ENCODE results near the gene COMMD10.

The COMMD10 gene

DNA sequence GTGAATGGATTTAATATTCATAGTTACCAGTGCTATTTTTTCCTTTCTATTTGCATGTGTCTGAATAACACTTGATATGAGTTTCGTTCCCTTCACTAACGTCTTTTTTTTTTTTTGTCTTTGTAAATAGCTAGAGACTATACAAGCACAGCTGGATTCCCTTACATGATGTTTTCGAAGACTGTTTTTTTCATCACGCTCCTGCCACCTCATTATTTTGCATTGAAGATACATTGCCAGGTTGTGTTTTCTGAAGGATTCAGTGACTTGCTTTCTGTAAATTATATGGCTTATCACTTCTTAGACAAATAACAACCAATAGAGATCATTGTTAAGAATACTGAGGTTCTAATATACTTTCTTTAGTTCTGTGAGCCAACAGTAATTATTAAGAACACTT lies 207.5 kb downstream of the COMMD10 start:
- no peak for DNase-seq (ENCODE audit: low spot score)

DNA sequence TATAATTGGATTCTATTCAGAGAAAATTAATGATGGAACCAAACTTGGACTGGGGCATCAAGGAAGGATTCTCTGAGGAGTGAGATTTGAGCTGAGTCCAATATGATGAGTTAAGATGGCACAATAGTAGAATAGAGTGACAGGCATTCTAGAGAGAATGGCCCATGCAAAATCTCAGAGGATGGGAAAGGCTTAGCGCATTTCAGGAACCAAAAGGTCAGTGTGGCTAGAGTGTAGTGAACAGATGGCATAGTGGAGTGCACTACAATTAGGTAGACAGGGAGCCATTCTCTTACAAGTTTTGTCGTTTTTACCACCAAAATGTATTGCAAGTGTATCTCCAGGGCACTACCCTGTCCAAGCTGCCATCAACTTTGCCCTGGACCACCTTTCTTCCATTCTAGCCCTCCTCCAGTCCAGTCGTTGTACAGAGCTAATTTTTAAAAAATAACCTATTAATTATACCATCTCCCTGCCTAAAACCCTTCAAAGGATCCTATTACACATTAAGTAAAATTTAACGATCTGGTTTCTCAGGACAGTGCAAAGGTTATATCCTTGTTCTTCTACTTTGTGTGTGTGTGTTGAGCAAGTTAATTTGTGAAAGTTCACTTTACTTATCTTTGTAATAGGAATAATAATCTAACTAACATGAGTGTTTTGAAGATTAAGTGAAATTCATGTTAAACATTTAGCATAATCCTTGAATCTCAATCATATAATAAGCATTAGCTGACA lies 211.7 kb downstream of the COMMD10 start:
- DNase-seq (ENCODE audit: low spot score): no peak

DNA sequence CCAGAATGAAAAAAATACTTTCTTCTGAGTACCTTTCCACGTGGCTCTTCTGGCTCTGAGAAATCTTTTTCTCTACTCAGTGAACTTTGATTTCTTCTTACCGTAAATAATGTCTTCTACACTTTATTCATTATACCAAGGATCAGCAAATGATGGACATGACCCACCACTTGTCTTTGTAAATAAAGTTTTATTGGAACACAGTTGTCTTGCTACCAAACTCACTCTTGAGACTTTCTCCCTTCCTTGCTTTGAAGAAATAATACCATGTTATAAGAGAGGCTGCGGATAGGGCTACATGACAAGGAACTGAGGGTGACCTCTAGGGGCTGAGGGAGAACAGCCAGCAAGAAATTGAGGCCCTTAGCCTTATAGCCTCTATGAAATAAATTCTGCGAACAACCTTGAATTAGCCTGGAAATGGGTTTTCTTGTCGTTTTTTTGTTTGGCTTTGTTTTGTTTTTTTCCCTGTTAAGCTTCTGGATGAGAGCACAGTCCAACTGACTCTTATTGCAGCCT lies 212.5 kb downstream of the COMMD10 start:
- DNase-seq (ENCODE audit: low spot score): no peak

DNA sequence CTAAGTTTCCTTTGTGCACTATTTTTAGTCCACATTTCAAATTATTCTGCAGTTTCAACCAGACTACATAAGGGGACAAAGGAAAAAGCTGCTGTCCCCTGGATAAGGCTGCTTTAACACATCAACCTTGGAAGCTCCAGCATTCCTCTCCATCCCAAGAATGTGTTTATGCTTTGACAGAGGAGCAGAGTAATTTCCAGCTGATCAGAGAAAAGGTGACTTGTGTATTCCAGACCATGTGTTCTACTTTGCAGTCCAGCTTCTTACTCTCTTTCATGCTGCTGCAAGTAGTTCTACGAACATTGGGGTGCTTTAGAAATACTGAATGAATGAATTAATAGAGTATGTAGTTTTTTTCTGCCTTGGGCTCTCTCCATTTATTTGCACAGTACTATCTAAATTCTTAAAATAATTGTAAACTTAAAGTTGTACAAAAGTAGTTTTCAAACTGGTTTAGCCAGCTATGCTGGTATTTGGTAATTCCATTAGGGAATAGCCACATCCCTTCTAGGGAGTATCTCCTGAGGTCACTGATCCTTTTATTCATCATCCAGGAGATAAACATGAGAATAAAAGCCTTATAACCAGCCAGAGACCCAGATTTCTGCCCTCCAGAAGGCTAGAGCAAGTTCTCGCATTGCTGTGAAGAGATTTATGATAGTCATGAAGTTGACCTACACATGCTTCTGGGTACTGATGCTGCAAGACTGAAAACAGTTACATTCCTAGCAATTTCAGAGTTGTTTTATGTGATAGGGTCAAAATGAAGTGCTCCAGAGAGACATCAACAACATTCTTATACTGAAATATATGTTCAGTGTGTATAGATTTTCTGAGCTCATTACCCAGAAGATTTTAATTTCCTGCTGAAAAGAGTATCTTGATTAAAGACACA lies 215.2 kb downstream of the COMMD10 start:
- DNase-seq (ENCODE audit: low spot score): no peak

DNA sequence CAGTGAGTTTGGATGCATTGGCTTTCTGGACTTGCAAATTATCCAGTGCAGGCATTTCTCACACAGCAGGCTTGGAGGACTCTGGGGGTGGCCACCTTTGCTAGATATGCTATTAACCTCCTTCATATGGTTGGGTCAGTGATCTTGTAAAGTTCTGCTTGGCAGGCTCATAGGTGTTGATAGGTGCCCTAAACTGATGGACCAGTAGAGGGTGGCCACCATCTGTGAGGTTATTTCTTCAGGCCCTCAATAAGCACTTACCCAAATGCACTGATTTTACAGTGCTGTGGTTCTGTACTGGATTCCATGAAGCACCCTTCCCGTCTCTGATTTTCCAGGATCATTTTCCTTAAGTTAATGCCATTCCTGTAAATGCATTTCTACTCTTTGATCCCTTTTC lies 216.3 kb downstream of the COMMD10 start:
- DNase-seq (ENCODE audit: low spot score): no peak

DNA sequence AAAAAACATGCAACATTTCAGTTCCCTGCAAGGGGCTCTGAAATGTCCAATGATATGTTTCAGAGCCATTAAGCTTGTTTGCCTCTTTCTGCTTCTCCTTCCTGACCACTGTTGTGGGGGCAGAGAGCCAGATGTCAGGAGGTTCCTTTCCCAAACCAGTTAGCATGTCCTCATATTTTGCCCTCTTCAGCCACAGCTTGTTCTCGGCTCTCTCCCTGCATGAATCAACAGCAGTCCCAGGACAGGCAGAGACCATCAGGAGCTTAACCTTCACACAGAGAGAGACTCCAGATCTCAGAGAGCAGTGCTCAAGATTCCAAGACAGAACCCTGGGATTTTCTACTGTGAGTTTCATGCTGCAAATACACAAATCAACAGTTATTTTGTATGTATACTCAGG lies 218.5 kb downstream of the COMMD10 start:
- DNase-seq (ENCODE audit: low spot score): no peak

DNA sequence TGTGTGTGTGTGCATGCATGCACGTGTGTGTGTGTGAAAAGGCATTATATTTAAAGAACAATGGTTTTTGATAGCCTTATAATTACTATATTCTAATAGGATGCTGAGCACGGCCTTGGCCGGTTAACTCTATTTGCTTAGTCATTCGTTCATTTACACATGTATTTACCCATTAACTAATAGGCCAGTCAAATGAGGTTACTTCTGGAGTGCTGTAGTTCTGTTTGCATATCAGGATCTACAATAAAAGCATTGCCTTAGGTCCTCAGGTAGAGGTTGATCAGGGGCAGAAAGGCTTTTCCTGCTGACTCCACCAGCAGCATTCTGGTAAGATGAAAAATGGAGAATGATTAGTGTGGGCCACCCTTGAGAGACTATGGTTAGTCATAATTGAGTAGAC lies 219.0 kb downstream of the COMMD10 start:
- no peak for DNase-seq (ENCODE audit: low spot score)

DNA sequence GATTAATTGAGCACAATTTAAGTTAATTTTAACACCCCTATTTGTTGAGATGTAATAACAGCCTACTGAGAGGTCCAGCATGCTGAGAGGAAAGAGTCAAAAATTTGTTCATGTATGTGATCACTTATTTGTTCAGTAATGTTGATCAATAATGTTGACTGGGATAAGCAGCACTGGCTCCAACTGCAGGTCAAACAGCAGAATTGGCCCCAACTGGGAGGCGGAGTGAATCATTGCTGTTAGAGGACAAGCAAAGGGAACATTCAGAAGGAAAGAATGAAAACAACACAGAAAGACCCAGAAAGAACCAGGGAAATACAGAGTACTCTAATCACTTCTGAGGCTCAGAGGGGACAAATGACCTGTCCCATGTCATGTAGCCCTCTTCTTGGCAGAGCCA lies 221.1 kb downstream of the COMMD10 start:
- DNase-seq (ENCODE audit: low spot score): no peak

DNA sequence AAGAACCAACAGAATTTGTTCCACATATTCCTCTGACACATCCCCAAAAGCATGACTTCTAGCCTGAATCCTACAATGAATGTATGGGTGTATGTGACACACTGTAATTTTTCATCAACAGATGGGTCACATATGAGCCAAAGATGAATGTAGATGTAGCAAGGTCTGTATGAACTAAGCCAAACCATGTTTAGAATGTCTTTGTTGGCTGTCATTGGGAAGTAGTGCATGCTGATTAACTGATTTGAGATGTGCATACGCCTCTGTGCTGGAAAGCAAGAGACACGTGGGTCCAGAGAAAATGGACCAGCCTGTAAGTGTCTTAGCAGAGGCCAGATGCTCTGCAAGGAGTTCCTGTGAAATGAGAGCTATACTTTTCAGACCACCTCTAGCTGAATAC lies 222.0 kb downstream of the COMMD10 start:
- DNase-seq (ENCODE audit: low spot score): no peak

DNA sequence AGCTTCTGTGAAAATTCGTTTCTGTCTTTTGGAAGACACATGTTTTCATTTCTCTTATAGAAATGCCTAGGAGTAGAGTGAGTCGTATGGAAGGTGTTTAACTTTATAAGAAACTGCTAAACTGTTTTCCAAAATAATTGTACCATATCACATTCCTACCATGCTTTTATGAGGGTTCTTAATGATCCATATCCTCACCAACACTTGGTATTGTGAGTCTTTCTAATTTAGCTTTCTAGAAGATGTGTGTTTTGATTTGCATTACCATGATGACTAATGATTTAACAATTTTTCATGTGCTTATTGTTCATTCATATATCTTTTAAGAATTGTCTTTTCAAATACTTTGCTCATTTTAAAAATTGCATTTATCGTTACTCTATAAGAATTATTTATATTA lies 223.6 kb downstream of the COMMD10 start:
- no peak for DNase-seq (ENCODE audit: low spot score)

DNA sequence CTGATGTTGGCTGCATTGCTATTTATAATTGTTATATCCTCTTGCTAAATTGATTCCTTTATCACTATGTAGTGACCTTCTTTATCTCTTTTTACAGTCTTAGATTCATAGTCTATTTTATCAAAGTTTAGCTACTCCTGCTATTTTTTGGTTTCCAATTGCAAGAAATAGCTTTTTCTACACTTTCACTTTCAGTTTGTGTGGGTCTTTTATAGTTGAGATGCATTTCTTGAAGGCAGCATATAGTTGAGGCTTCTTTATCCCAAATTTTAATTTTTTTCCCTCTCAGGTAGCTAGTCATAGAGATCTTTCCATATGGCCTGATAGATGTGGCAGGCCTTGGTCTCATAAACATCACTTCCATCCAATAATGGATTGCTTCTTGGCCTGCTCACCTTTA lies 228.5 kb downstream of the COMMD10 start:
- DNase-seq (ENCODE audit: low spot score): no peak

DNA sequence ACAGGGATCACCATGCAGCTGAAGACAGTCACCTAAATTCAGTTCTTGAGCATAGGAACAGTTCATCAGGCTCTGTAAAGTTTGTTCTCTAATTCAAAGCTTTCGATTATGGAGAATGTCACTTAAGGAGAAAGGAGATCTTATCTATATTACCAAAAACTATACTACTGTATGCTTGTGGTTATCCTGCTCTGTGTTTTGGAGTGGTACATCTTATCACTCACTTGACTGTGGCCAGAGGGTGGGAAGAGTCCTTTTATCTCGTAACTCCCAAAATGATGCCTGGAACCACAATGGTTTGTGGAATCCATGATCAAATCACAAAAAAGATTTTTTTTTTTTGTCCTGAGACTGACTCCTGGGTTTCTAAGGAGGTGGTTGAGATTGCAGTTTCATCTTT lies 230.7 kb downstream of the COMMD10 start:
- no peak for DNase-seq (ENCODE audit: low spot score)

DNA sequence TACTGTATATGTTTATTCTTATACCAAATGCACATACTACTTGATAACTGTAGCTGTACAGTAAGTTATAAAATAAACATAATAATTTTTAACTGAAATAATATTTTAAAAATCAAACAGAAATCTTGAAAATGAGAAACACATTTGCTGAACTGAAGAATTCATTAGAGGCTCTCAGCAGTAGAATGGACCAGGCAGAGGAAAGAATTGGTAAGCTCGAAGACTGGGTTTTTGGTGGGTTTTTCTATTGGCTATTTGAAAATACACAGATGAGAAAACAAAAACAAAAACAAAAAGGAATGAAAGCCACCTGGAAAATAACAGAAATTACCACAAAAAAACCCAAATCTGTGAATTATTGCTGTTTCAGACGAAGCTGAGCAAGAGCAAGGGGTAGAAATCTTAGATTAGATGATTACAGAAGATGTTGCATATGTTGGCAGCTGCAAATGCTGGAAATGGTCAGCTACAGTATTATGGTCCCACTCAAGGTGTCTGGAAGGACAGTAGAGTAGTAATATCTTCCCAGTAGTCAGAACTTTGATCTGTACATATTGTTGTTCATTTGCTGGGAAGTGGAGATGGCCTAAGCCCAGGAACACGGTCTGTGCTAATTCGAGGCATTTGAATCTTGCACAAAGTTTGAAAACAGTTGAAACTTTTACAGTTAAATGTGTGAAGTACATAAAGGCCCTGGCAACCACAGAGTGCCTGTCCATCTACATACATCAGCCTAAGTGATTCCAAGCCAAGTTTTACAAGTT lies 233.4 kb downstream of the COMMD10 start:
- DNase-seq (ENCODE audit: low spot score): no peak

DNA sequence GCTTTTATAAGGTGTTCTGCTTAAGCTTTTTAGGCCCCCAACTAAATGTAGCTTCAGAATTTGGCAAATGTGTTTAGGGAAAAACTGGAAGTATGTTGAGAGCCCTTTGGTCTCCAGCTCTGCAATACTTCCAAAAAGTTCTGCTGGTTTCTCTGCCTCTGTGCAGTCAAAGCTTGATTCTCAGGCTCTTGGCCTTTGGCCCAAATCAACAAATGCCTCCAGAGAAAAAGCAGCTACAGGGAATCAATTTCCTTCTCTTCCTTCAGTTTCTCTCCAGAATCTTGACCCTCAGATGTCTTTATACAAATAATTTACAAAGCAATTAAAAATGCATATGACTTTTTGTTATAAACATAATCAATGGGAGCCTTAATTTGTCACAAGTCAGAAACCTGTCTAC lies 235.7 kb downstream of the COMMD10 start:
- DNase-seq (ENCODE audit: low spot score): no peak

DNA sequence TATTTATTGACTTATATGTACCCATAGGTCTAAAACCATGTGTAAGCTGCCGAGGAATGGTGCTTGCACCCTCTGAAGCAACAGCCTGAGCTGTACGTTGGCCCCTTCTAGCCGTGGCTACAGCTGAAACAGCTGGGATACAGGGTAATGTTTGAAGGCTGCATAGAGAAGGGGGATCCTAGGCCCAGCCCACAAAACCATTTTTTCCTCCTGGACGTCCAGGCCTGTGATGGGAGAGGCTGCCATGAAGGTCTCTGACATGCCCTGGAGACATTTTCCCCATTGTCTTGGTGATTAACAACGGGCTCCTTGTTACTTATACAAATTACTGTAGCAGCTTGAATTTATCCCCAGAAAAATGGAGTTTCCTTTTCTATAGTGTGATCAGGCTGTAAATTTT lies 244.7 kb downstream of the COMMD10 start:
- DNase-seq (ENCODE audit: low spot score): no peak

DNA sequence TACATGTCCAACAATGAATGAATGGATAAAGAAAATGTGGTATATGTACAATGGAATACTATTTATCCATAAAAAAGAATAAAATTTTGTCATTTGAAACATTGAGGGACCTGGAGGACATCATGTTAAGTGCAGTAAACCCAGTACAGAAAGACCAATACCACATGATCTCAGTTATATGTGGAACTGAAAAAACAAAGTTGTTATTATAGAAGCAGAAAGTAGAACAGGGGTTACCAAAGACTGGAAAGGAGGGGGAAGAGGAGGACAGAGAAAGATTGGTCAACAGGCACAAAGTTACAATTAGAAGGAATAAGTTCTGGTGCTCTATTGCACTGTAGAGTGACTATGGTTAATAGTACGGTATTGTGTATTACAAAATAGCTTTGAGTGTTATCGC lies 256.0 kb downstream of the COMMD10 start:
- no peak for DNase-seq (ENCODE audit: low spot score)
